Limb (tissue), 2 donors: ENCODE results near the gene SERF2.

Experiments
- DNase-seq, 2 donors: peaks; one replicate each; pipeline ENCODE4 v3.0.0-alpha.2; 2016; ENCODE audit errors: extremely low spot score in 2 of 2

The SERF2 gene

DNA sequence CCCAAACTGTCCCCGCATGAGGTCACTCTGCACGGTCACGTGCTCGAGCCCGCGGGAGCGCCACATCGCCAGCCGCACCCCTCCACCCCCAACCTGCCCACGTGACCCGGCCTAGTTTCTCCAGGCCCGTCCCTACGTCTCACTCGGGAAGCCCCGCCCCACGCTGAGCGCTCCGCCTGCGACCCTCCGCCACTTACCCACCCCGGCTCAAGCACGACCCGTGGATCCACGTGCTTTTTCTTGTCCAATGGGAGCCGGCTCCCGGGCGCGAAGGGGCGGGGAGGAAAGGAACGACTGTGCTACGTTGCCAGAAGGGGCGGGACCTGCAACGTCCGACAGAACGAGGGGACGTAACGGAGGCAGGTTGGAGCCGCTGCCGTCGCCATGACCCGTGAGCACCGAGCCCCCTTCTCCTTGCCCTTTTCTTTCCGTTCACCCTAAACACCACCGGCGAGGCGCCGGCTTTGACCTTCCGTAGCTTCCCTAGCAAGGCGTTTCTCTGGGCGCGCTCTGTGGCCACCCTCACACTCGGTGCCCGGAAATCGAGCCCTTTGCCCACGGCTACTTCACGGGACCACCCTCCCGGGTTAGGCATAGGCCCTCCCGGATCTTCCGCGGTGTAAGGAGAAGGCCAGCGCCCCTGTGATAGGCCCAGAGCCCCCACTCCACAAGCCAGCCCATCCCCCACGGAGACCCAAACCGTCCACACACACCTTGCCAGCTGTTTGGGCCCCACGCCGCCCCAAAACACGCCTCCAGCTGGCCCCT is at the start of gene SERF2:
SERF2 (plus strand) TSS at position 328 of the 768 bp plus-strand sequence; CDS start at position 385, 57 bp downstream.
- DNase-seq: peak; percentile 99 to 100

DNA sequence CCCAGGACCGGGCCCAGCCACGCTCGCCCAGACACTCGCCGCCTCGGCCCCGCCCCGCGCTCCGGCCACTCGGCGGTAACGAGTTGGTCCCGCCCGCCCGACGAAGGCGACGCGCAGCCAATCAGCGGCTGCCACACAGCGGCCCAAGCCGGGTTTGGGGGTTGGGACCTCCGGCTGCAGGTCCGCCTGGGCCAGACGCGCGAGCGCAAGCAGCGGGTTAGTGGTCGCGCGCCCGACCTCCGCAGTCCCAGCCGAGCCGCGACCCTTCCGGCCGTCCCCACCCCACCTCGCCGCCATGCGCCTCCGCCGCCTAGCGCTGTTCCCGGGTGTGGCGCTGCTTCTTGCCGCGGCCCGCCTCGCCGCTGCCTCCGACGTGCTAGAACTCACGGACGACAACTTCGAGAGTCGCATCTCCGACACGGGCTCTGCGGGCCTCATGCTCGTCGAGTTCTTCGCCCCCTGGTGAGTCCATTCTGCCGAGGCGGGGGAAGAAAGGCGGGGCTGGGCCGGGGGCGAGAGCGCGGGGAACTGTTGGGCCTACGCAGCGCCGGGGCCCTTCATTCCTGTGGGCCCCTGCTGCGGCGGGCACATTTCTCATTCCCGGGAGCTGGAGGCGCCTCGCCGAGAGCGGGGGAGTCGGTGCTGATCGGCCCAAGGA is 45.7 kb upstream of the SERF2 start, which contains the start of gene PDIA3:
PDIA3 (plus strand) TSS at position 194 of the 658 bp plus-strand sequence; CDS start at position 296, 102 bp downstream.
- DNase-seq: peak; percentile 86 to 95

DNA sequence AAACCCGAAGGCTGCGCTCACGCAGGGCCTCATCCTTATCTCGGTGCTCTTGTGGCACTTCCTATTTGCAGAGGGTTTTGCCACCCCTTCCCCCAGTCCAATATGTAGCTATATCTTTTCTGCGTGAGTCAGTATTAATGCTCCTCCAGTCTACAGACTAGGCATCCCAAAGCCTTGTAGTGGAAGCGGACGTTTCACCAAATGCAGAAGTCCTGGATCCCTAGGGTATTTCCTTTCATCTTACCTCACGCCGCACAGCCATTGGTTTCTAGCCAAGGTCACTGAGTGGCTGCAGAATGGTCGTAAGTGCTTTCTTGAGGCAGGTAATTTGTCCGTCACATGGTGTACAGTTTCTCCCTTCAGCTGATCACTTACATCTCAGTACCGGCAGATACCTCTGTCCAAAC is 45.2 kb upstream of the SERF2 start:
- peak in 1 of 2 donors; percentile 25 for DNase-seq

DNA sequence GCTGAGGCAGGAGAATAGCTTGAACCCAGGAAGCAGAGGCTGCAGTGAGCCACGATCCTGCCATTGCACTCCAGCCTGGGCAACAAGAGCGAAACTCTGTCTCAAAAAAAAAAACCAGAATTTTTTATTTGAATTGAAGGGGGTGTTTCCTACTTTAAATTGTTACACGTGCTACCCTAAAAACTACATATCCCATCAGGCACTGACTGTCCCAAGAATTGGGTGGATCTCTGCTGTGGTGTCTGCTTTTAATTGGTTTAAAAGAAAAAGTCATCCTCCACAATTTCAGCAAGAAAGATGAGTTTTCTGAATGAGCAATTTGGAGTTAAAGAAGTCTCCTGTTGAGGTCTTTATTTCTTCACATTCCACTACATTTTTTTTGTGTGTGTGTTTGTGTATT is 43.7 kb upstream of the SERF2 start:
- DNase-seq: no peak

DNA sequence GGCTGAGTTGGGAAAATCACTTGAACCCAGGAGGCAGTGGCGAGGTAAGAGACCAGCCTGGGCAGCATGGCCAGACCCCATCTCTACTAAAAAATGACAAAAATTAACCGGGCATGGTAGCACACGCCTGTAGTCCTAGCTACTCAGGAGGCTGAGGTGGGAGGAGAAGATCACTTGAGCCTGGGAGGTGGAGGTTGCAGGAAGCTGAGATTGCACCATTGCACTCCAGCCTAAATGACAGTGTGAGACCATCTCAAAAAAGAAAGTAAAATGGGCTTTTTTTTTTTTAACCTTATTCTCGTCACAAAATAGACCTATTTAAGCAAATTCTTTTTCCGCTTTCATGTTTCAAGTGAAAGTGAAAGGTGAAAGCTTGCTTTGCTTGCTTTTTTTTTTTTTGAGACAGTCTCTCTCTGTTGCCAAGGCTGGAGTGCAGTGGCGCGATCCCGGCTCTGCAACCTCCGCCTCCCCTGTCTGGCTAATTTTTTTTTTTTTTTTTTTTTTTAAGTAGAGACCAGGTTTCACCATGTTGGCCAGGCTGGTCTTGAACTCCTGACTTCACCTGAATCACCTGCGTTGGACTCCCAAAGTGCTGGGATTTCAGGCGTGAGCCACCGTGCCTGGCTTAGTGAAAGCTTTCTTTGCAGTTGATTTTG is 42.3 kb upstream of the SERF2 start:
- no peak for DNase-seq

DNA sequence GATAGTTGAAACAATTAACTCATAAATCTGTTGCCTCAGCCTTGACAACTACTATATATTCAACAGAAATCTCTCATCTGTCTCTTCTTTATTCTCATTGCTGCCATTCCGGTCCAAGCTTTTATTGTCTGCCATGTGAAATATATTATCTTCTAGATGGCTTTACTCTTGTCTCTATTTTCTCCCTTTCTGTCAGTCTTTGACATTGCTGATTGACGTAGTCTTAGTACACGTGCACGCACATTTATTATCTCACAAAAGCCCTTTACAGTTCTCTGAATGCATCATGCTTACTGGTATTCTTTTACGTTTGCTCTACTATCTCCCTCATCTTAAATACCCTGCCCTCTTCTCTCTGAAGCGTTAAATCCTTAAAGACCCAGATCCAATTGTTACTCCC is 40.2 kb upstream of the SERF2 start:
- no peak for DNase-seq

DNA sequence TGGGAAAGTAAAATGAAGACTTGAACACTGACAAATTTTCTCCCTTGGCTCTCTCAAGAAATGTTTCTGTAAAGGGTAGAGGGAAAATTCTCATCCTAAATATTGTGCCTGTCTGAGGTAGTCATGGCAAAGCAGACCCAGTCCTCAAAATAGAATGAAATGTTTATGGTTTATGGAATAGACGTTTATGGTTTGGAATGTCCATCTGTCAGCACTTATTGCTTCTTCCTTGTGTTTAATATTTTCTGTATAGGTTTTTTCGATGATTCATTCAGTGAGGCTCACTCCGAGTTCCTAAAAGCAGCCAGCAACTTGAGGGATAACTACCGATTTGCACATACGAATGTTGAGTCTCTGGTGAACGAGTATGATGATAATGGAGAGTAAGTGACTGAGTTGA is 29.3 kb upstream of the SERF2 start:
- DNase-seq: no peak

DNA sequence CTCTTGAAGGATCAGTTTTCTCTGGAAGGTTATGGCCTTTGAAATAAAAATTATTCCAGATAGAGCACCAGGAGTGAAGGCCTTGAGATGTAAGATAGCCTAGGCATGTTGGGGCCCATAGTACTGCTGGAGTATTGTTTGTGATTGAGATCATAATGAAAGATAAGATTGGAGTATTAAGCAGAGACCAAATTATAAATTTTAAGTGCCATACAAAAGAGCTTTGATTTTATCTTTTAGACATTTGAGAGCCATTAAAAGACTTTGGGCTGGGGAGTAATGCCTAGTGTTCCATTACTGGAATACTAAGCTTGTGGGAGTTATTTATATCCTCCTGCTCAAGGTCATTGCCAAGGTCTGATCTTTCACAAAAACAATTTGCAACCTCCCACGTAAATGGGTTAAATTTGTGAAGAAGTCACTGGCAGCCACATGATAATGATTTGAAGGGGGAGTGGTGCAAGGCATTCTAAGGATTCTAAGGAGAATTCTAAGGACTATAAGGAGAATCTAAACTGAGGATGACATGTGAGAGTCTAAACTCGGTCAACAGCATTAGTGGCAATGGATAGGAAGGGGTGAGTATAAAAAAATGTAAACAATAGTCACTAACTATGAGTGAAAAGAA is 28.2 kb upstream of the SERF2 start:
- DNase-seq: no peak

DNA sequence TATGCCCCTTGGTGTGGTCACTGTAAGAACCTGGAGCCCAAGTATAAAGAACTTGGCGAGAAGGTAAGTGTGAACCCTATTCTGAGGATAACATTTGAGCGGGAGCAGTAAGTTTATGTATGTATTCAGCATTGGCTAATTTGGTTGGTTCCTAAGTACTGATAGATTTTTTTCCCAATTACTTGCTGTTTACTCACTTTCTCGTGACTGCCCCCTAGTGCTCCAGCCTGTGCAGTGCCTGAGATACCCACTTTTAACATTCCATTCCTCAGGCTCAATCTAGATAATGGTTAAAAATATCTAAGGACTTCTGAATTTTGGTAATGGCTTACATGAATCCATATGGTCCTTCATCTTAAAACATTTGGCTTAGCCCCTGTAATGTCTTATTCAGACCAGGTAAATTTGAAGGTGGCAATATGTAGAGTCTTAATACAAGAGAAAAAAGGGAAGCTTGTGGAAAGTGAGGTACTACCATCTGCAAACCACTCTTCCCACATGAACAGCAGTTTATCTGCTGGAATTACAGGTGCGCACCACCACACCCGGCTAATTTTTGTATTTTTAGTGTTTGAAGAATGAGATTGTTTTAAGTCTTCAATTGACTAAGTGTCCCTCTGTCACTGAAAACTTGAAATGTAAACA is 22.4 kb upstream of the SERF2 start:
- DNase-seq: peak in 1 of 2 donors; percentile 62

DNA sequence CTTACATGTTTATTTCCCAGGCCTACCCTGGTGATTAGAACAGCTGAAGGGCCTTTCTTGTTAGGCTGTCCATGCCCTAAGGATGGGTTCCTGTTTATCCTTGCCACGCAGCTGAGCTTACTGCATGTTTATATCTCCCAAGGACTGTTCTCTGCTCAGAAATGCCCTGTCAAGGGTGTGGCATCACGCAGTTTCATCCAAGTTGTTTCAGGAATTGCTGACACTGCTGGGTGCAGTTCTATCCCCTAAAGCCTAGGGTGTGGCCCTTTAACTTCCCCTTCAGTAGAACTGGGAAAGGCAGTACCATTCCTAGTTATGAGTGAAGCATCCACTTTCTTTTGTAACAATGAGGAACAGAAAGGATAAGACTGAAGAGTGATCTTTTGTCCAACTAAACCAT is 20.3 kb upstream of the SERF2 start:
- DNase-seq: no peak

DNA sequence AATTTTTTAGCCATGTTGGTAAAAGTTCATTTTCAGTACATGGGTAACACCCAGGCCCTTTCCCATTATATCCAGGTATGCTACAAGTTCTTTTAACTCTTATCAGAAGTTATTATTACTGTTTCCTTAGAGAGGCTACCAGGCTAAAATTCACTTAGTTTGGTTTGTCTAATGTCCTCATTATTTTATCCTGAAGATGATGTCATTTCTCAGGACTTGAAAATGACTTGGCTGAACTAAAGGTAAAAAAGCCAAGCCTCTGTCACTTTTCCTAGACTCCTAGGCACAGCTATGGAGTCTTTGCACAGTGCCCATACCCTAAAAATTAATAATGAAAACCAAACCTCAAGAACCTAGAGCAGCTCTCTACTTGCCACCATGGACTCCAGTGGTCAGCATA is 19.5 kb upstream of the SERF2 start:
- no peak for DNase-seq

DNA sequence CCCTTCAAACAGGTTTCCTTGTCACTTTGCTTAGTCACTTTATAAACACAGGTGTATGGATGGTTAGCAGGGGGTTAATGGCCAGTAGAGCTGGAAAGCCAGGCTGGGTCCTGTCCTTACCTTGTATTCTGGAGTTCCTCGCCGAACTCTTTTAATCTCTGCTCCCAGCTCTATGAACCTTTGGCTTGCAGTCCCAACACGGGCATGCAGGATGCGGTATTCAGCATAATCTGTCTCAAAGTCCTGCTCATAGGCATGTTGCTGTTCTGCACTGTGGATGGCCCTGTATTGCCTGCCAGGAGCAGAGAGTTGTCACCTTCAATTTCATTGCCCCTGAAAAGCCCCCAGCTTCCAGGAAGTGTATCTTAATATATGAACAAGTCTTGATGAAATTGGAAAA is 18.1 kb upstream of the SERF2 start:
- DNase-seq: no peak

DNA sequence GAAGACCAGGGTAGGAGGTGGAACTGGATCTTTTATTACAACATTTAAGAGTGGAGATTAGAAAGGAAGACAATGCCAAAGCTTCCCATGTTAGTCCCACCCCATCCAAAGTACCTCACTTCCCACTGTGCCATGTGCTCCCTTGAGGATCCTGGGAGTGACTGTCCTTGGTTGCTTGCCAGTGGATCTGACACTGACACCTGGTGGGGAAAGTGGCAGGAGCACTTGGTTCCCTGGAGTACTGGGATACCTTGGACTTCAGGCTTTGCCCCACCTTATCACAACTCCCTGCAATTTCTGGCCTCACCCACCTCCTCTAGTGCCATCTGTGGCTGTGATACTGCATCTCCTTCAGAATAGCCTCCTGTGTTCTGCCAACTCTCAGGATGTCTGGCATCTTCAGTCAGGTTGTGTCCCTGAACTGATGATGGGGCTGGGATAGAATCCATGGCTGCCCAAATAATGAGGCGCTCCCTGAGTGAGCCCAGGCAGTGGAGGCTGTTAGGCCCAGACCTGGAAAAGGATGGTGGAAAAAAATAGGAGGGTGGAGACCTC is 16.6 kb upstream of the SERF2 start:
- DNase-seq: peak in 1 of 2 donors; percentile 46

DNA sequence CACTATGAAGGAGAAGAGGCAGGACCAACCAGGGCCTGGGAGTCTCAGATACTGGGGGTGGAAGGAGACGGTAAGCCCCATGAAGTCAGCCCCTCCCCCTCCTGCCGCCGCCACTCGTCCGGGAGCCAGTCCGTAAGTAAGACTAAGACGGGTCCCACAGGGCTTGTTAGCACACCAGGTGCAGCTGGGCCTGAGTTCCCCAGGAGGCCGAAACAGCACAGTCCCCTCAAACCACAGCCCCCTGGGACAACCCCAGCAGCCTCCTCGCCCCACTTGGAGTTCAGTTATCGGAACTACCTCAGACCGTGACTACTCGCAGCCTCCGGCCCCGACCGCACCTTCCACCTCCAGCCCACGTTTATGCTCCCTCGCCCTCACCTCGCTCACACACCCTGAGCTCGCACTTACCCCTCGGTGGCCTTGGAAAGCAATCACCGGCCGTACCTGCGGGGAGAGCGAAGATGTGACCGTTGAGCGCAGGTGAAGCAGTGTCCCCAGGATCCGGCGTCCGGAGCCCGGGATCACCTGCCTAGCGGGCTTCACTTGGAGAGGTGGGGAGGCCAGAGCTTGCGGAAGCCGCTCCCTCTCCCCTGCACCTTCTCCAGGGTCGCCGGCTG is 15.9 kb upstream of the SERF2 start:
- peak in 1 of 2 donors; percentile 45 for DNase-seq

DNA sequence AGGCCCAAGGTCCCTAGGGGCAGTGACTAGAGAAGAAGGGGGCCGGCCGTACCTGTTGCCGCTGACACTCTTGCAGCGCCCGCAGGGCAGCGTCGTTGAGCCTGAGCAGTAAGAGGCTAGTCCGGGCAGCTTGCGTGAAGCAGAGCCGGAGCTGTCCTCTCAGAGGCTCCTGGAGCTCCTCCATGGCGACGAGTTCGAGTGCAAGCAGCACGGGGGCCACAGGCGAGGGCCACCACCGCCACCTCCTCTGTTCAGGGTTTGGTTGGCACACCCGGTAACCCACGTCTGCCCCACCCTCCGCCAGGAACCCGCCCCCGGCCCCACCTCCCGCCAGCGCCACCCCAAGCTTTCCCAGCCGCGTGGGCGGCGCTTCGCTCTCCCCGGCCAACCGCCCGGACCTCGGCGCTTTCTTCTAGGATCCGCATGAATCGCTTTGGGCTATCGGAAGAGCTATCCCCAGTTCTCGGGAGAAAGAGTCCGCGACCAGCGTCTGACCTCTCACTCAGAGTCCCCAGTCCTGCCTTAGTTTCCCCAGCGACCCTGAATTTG is 15.3 kb upstream of the SERF2 start, which contains the start of gene ELL3:
ELL3 (minus strand) TSS at position 249 of the 549 bp plus-strand sequence; CDS start at position 184, 65 bp downstream.
- peak; percentile 36 to 79 for DNase-seq

DNA sequence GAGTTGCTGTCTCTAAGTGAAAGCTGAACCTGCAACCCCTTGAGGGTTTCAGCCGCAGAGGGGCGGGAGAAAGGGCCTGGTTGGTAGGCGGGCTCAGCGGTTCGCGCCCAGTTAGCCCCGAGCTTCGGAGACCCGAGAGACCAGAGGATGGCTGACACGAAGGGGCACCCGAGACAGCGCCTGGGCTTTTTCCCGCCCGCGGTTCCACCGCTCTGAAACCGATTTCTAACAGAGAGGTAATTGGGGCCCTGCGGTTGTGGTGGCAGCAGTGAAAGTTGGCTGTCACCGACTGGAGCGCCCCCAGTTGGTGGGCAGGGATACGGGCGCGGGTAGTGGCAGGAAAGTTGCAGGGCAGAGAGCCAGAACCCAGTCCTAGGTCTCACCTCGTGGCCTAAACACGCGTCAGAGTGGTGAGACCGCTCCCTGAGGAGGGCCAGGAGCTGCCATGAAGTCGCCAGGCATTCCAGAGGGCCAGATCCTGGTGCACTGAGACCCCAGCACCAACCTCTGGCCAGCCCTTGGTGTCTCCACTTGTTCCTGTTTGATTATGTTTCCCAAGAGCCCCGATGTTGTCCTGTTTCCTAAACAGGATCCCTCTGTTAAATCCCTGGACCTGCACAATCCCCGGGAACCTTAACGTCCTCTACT is 14.7 kb upstream of the SERF2 start:
- DNase-seq: peak; percentile 55 to 79

DNA sequence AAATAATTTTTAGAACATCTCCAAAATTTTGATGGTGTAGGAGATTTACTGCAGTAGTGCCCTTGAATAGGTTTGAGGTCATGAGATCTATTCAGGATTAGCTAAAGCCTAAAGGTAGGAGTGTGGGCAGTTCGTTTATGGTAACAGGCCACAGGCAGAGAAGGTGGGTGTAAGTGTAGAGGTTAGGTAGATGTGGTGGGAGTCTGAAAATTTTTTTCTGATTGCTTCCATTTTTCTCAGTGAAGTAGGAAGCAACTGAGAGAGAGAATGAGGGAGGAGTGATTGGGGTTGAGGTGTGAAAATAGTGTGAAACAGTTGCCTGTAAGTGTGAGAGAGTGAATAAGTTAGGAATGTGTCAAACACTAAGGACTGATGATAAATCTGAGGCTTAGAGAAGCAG is 13.1 kb upstream of the SERF2 start:
- no peak for DNase-seq

DNA sequence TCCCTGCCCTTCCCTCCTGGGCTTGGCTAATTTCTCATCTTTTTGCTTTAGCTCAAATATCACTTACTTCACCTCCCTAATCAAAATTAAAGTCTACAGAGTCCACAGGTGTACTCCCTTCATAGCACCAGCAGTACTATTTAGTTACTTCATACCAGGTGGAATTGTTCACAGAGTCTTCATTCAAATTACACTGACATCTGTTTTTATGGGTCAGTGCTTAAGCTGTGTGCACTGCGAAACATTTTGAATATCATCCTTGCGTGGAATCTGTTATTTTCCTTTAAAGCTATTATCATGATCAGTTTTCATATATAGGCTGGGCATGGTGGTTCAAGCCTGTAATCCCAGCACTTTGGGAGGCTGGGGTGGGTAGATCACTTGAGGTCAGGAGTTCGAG is 2.7 kb upstream of the SERF2 start:
- DNase-seq: no peak

DNA sequence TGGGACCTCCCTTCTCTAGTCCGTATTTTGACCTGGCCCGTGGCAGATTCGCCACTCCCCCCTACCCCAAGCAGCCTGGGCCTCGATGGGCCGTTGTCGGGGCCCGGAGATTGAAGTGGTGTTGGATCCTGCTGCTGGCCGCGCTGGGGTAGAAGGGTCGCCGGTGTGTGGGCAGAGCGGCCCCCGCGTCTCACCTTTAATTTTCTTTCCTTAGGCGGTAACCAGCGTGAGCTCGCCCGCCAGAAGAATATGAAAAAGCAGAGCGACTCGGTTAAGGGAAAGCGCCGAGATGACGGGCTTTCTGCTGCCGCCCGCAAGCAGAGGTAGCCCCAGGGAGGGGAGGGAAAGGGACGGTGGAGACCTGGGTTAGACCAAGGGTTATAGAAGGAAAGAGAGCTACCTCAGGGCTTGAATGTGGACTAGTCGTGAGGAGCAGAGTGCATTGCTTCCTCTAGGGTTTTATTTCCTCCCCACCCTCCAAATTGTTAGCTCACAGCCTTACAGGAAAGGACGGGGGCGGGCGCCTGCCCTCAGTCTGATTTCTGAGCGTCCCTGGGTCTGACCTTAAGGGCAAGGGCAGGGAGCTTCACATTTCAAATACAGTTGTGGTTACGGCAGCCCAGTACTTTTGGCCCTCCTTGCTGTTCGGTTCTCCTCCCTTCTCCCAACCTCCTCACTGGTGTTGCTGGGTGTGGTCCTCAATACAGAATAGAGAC is 799 bp downstream of the SERF2 start:
- peak in 1 of 2 donors; percentile 42 for DNase-seq
